HG03064 (cell line): ENCODE measurements around the gene SLAMF9.

Experiments
- ATAC-seq: cut with Tn5 transposase; IDR thresholded peaks from one replicate; pipeline ENCODE4 v1.9.1; 2021; ENCODE audit warnings: low read depth; ENCODE audit not compliant: unreplicated experiment

SLAMF9 gene

GRCh38 chr1:159977364-159978106, 23.5 kb upstream of the SLAMF9 start:
- no peak for ATAC-seq

- ATAC-seq = no peak
Measured at GRCh38 chr1:159974350-159974965, 20.4 kb upstream of the SLAMF9 start.

GRCh38 chr1:159973350-159973940, 19.4 kb upstream of the SLAMF9 start:
- no peak for ATAC-seq

GRCh38 chr1:159972443-159973205, 18.6 kb upstream of the SLAMF9 start:
- no peak for ATAC-seq

- ATAC-seq = no peak
Measured at GRCh38 chr1:159970932-159971342, 16.9 kb upstream of the SLAMF9 start.

- no peak for ATAC-seq
Measured at GRCh38 chr1:159968901-159969300, 14.9 kb upstream of the SLAMF9 start.

- ATAC-seq = no peak
Measured at GRCh38 chr1:159965263-159965662, 11.2 kb upstream of the SLAMF9 start.

- no peak for ATAC-seq
Measured at GRCh38 chr1:159964144-159964543, 10.1 kb upstream of the SLAMF9 start.

GRCh38 chr1:159962176-159962575, 8.1 kb upstream of the SLAMF9 start:
- ATAC-seq = no peak

- ATAC-seq = no peak
Measured at GRCh38 chr1:159961636-159962035, 7.6 kb upstream of the SLAMF9 start.

- ATAC-seq = no peak
Measured at GRCh38 chr1:159960721-159961381, 6.8 kb upstream of the SLAMF9 start.

GRCh38 chr1:159959451-159959850, 5.4 kb upstream of the SLAMF9 start:
- ATAC-seq = no peak

GRCh38 chr1:159958719-159959380, 4.8 kb upstream of the SLAMF9 start:
- ATAC-seq = no peak

- no peak for ATAC-seq
Measured at GRCh38 chr1:159957824-159958268, 3.8 kb upstream of the SLAMF9 start.

GRCh38 chr1:159955456-159955855, 1.4 kb upstream of the SLAMF9 start:
- ATAC-seq = no peak

GRCh38 chr1:159952932-159953331, 1.1 kb downstream of the SLAMF9 start:
- no peak for ATAC-seq

GRCh38 chr1:159951551-159951950, 2.5 kb downstream of the SLAMF9 start:
- no peak for ATAC-seq

GRCh38 chr1:159951016-159951415, 3.0 kb downstream of the SLAMF9 start:
- no peak for ATAC-seq

- no peak for ATAC-seq
Measured at GRCh38 chr1:159949981-159950381, 4.1 kb downstream of the SLAMF9 start.

- ATAC-seq = no peak
Measured at GRCh38 chr1:159949123-159949522, 4.9 kb downstream of the SLAMF9 start.
